Mesodermal cell (in vitro differentiated cells): ENCODE results near the gene CCR9. TPM values are rescaled to one million over a fixed set of nuclear protein-coding genes. Genes with fewer than 3 reads are reported as not detected.
"Not testable (repeated sequence)": the region's sequence is repeated elsewhere in the genome, so short reads cannot be mapped to it uniquely, and the experiment has no call there.

Source experiments
- H3K27ac ChIP-seq: 2 replicates; pipeline ENCODE4 v1.7.0; 2013; ENCODE audit warnings: mild to moderate bottlenecking, low read depth, low read length, moderate library complexity; ENCODE audit not compliant: severe bottlenecking
- H3K36me3 ChIP-seq: 2 replicates; pipeline ENCODE4 v1.7.1; 2013; ENCODE audit warnings: mild to moderate bottlenecking, low read length, moderate library complexity; ENCODE audit not compliant: control insufficient read depth, insufficient read depth
- H3K4me1 ChIP-seq: one replicate; pipeline ENCODE4 v1.7.1; 2013; ENCODE audit warnings: mild to moderate bottlenecking, low read length; ENCODE audit not compliant: insufficient read depth, control insufficient read depth, poor library complexity, severe bottlenecking
- H3K4me3 ChIP-seq: 2 replicates; pipeline ENCODE4 v1.7.0; 2013; ENCODE audit warnings: low read length, control low read depth, mild to moderate bottlenecking; ENCODE audit not compliant: insufficient read depth, poor library complexity, severe bottlenecking; ENCODE audit errors: extremely low read depth
- H3K9me3 ChIP-seq: 2 replicates; pipeline ENCODE4 v1.7.1; 2013; ENCODE audit warnings: mild to moderate bottlenecking, low read length, moderate library complexity; ENCODE audit not compliant: control insufficient read depth
- WGBS, 2 experiments: methylation state at CpG; one replicate each; pipeline ENCODE4 v1.1.5; 2013; ENCODE audit warnings: missing lambda C conversion rate in 2 of 2; ENCODE audit not compliant: insufficient coverage in 2 of 2; 5-methylcytosine and 5-hydroxymethylcytosine counted together
- polyA plus RNA-seq, 2 experiments: library from polyadenylated mRNA; stranded (reverse); fragments of 50-300 nt; gene quantifications; one replicate each; pipeline ENCODE4 v1.2.3, GENCODE V29; 2013

The CCR9 gene, protein sequence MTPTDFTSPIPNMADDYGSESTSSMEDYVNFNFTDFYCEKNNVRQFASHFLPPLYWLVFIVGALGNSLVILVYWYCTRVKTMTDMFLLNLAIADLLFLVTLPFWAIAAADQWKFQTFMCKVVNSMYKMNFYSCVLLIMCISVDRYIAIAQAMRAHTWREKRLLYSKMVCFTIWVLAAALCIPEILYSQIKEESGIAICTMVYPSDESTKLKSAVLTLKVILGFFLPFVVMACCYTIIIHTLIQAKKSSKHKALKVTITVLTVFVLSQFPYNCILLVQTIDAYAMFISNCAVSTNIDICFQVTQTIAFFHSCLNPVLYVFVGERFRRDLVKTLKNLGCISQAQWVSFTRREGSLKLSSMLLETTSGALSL
- not detected for polyA plus RNA-seq (2013, experiment 1 of 2)
- not detected for polyA plus RNA-seq (2013, experiment 2 of 2)

DNA sequence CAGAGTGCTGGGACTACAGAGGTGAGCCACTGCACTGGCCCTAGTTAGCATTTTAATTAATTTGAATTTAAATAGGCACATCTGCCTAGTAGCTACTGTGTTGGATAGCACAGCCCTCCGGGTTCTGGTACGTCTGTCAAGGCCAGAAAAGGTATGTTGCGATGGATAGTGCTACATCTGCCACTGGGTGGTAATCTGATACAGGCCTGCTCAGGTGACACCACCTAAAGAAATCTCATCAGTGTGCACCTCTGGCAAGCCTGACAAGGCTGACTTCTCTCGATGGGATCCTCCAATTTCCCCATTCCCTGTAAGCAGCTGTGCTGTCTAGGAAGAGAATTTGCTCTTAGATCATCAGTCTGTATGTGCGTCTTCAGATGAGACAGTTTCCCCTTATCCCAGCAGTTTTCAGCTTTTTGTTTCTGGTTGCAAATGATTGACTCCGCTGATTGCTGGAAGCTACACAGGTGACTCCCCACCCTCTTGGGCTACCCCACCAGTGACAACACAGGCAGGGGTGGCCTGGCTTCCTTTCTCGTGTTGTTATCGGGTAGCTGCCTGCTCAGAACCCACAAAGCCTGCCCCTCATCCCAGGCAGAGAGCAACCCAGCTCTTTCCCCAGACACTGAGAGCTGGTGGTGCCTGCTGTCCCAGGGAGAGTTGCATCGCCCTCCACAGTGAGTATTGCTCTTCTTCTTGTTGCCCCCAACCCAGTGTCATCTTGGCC, at the start of gene CCR9:
TSS of gene CCR9 (plus strand) at position 565 of the 727 bp plus-strand sequence. CDS start 8,391 bp downstream, outside the sequence.
- 88 to 97% methylated on average over 7 to 9 of the region's 9 CpGs for WGBS, 2 experiments
- Histone ChIP-seq H3K27ac (no peak within 1 kb of the TSS), H3K9me3 (no peaks in the 10 kb centered on the region), H3K4me1 (no peaks in the 10 kb centered on the region), H3K4me3 (no peak within 1 kb of the TSS), H3K36me3 (no peaks in the 10 kb centered on the region)

DNA sequence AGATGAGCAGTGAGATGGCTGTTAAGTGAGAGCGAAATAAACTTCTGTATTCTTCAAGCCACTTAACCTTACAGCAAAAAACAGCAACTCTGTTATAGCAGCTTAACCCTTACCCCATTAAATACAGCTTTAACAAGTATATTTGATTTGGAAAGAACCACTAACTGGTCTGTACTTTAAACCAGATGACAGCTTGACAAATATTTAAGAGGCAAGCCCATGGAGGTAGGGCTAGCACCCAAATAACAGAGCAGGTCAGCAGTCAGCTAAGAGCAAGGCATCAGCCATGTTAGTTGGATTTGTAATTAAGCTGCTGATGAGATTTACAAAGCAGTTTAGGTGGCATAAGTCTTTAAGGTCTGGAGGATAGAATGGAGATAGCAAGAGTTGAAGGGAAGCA, 47.9 kb upstream of the CCR9 start:
- no CpG with 5 or more reads among the region's 1 CpG for WGBS, 2 experiments
- Histone ChIP-seq H3K36me3 (peaks cover 12% of the 10 kb centered on the region), H3K4me1 (no peaks in the 10 kb centered on the region), H3K4me3 (no peak overlapping the region), H3K27ac (no peak overlapping the region), H3K9me3 (no peaks in the 10 kb centered on the region)

DNA sequence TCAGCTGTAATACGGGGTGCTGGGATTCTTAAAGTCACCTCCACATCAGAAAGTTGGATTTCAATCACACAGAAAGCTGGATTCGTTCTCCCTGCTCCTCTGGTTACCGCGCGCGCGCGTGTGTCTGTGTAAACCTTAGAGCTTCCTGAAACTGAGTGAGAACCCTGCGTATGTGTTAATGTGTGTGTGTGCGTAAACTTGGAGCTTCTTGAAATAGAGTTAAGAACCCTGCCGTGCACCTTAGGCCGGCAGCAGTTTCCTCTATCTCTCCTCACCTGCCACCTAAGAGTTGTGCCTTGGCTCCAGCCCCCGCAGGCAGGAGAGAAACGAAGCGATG, 45.0 kb upstream of the CCR9 start:
- Histone ChIP-seq H3K4me3 (peak overlapping the region; percentile 80), H3K9me3 (no peaks in the 10 kb centered on the region), H3K27ac (peak overlapping the region; percentile 92), H3K4me1 (no peaks in the 10 kb centered on the region), H3K36me3 (no peaks in the 10 kb centered on the region)
- WGBS, 2 experiments: 5 to 8% methylated on average over 3 to 8 of the region's 15 CpGs

DNA sequence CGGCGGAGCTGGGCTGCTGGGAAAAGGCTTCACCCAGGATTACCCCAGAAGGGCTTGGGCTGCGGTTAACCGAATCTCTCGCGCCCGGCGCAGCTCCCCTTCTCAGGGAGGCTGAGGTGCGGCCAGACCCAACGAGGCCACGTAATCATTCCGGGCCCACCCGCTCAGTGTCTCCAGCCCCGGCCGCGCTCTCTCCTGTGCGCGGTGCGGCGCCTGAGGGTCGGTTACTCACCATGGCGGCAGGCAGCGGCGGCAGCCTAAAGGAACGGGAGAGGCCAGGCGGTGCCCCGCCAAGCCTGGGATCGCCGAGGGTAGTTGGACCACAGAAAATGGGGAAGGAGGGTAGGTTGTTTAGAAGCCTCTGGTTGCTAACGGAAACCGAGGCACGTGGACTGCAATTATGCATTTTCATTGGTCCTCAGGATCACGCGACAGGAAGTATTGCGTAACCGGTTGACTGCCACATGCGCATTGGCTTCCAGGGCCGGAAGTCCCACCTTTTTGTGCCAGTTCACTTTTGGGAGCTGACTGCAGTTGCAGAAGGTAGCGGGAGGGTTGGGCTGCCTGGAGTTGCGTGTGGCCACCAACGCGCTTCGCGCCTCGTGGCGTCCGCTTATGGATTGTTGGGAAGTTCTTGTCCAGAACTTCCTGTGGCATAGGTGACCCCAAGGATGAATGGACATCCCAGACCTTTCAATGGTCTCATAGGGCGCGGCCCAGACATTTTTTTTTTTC, 44.4 kb upstream of the CCR9 start, which contains the start of gene LZTFL1:
TSS of gene LZTFL1 (minus strand) at position 363 of the 735 bp plus-strand sequence. CDS start at position 235, 128 bp downstream.
- 3 to 4% methylated on average over 47 to 49 of the region's 49 CpGs for WGBS, 2 experiments
- H3K27ac ChIP-seq: peak within 1 kb of the TSS; percentile 92
- H3K4me3 ChIP-seq: peak within 1 kb of the TSS; percentile 80
- no peaks in the 10 kb centered on the region for H3K9me3 ChIP-seq
- H3K4me1 ChIP-seq: no peaks in the 10 kb centered on the region
- H3K36me3 ChIP-seq: no peaks in the 10 kb centered on the region

DNA sequence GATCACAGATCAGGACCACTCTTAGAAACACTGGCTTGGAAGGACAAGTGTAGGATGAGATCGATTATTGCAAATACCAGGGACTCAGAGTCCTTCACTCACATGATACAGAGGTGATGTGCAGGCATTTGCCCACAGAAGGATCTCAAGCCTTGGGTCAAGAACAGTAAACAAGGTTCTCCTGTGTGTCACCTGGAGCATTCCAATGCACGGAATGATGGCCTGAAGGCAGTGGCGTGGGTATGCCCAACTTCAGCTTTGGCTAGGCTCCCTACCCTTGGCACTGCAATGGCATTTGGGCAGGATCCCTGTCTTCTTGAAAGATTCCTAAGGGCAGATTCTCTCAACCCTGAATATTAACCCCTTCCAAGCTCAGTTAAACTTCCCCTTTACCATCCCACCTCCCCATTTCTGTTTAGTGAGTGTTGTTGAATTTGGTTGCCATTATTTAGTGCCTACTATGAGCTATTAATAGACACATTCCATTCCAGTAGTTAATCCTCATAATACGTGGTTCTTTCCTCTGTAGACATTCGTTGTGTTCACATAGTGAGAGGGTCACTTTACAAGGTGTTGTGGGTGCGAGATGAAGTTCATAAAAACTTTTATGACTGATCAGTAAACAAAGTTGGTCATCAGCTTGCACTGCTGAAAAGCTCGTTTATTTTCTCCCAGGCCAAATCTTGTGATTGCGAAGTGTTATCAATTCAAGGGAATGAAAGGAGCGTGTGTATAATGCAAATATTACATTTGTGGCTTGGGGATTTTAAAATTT, 43.3 kb upstream of the CCR9 start:
- no peaks in the 10 kb centered on the region for H3K36me3 ChIP-seq
- no peaks in the 10 kb centered on the region for H3K4me1 ChIP-seq
- H3K9me3 ChIP-seq: no peaks in the 10 kb centered on the region
- H3K4me3 ChIP-seq: no peak overlapping the region
- no peak overlapping the region for H3K27ac ChIP-seq
- 85 to 91% methylated on average over 7 of the region's 9 CpGs for WGBS, 2 experiments

DNA sequence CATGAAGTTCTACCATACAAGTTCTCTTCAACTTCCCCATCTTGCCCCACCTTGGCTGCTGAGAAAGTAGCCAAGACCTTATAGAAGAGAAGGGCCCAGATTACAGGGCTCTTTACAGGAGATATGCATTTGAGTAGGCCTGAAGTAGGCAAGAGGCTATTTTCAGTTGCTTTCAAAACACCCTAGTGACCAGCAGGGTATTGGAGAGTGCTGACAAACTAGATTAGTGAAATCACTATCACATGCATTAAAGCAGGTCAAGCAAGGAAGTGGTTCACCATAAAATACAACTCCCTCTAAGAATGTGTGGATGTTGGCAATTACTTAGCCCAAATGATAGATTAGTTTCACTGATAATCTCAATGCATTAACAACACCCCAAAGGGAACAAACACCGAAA, 41.7 kb upstream of the CCR9 start:
- H3K9me3 ChIP-seq: no peaks in the 10 kb centered on the region
- WGBS, 2 experiments: no CpG with 5 or more reads among the region's 1 CpG
- H3K4me1 ChIP-seq: no peaks in the 10 kb centered on the region
- H3K27ac ChIP-seq: no peak overlapping the region
- no peak overlapping the region for H3K4me3 ChIP-seq
- H3K36me3 ChIP-seq: no peaks in the 10 kb centered on the region

DNA sequence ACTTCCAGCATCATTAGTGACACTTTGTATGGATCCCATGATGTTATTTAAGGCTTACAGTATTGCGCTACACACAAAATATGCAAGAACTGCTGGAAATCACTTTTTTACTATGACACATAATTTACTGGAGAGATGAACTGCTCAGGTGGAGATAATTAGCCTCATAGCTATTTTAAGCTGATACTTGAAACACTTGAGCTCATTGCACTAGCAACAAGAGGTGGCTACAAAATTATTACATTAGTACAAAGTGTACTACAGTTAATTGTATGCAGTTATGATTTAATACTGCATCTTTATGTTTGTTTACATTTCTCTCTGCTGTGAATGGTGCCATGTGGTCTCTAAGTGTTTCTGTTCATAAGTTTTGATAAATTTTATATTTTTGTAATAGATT, 38.0 kb upstream of the CCR9 start:
- no CpG with 5 or more reads among the region's 1 CpG for WGBS, 2 experiments
- Histone ChIP-seq H3K9me3 (no peaks in the 10 kb centered on the region), H3K4me3 (no peak overlapping the region), H3K36me3 (no peaks in the 10 kb centered on the region), H3K4me1 (no peaks in the 10 kb centered on the region), H3K27ac (no peak overlapping the region)

DNA sequence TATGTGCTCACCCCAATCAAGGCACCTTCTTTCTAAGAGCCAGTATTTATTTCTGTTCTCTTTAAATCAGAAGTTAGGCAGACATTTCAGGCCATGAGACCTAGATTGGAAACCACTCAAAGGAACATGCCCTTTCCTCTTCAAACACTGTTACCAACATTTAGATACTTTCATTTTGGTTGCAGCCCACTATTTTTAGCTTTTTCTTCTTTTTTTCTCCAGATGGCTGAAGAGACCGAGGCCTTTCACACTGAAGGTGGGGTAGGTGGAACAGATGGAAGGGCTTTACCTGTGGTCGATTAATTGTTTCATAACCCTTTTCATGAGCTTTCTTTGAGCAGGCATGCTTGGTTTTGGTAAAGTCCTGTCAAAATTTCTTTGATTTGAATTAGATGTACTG, 33.5 kb upstream of the CCR9 start:
- no peak overlapping the region for H3K4me3 ChIP-seq
- no peaks in the 10 kb centered on the region for H3K9me3 ChIP-seq
- H3K27ac ChIP-seq: no peak overlapping the region
- WGBS, 2 experiments: 80 to 83% methylated on average over 1 of the region's 2 CpGs
- no peaks in the 10 kb centered on the region for H3K4me1 ChIP-seq
- no peaks in the 10 kb centered on the region for H3K36me3 ChIP-seq

DNA sequence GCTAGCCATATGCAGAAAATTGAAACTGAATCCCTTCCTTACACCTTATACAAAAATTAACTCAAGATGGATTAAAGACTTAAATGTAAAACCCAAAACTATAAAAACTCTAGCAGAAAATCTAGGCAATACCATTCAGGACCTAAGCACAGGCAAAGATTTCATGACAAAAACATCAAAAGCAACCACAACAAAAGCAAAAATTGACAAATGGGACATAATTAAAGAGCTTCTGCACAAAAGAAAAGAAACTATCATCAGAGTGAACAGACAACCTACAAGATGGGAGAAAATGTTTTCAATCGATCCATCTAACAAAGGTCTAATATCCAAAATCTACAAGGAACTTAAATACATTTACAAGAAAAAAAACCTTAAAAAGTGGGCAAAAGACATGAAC, 30.0 kb upstream of the CCR9 start:
- WGBS, 2 experiments: 88 to 100% methylated on average over 1 of the region's 1 CpG

DNA sequence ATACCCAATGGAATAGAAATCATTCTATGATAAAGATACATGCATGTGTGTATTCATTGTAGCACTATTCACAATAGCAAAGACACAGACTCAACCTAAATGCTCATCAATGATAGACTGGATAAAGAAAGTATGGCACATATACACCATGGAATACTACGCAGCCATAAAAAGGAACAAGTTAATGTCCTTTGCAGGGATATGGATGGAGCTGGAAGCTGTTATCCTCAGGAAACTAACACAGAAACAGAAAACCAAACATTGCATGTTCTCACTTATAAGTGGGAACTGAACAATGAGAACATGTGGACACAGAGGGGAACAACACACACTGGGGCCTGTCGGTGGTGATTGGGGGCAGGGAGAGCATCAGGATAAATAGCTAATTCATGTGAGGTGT, 29.3 kb upstream of the CCR9 start:
- H3K9me3 ChIP-seq, H3K27ac ChIP-seq, H3K36me3 ChIP-seq, H3K4me3 ChIP-seq, H3K4me1 ChIP-seq: not testable (repeated sequence)
- 88 to 100% methylated on average over 1 of the region's 2 CpGs for WGBS, 2 experiments

More for the DNA sequence above, 30.0 kb upstream of the CCR9 start:
- H3K4me1 ChIP-seq, H3K9me3 ChIP-seq, H3K36me3 ChIP-seq, H3K27ac ChIP-seq, H3K4me3 ChIP-seq: not testable (repeated sequence)
